Endodermal cell (in vitro differentiated cells): Measurements from ENCODE around the gene KIF16B. TPM values are rescaled to one million over a fixed set of nuclear protein-coding genes. Genes with fewer than 3 reads are reported as not detected.

Experiments
- DNase-seq: peaks from one replicate; pipeline ENCODE4 v3.0.0-alpha.2; 2017
- H3K27ac ChIP-seq: 2 replicates; pipeline ENCODE4 v1.5.1; 2013; ENCODE audit warnings: mild to moderate bottlenecking, low read depth, low read length, moderate library complexity
- H3K27me3 ChIP-seq: 2 replicates; pipeline ENCODE4 v1.6.1; 2013; ENCODE audit warnings: mild to moderate bottlenecking, low read length, moderate library complexity; ENCODE audit not compliant: insufficient read depth, control insufficient read depth, poor library complexity, severe bottlenecking
- H3K36me3 ChIP-seq: 2 replicates; pipeline ENCODE4 v1.7.0; 2013; ENCODE audit warnings: mild to moderate bottlenecking, low read length, moderate library complexity; ENCODE audit not compliant: control insufficient read depth, insufficient read depth
- H3K4me1 ChIP-seq: one replicate; pipeline ENCODE4 v1.7.0; 2013; ENCODE audit warnings: low read length; ENCODE audit not compliant: control insufficient read depth, insufficient read depth
- H3K4me3 ChIP-seq: 2 replicates; pipeline ENCODE4 v1.5.1; 2013; ENCODE audit warnings: mild to moderate bottlenecking, low read length, moderate library complexity
- H3K9ac ChIP-seq: 2 replicates; pipeline ENCODE4 v1.6.1; 2013; ENCODE audit warnings: mild to moderate bottlenecking, low read length, moderate library complexity; ENCODE audit not compliant: poor library complexity, severe bottlenecking; ENCODE audit errors: extremely low read depth
- H3K9me3 ChIP-seq: 2 replicates; pipeline ENCODE4 v1.6.1; 2013; ENCODE audit warnings: mild to moderate bottlenecking, low read length, moderate library complexity; ENCODE audit not compliant: control insufficient read depth
- H3K27ac Mint-ChIP-seq: 2 replicates; pipeline ENCODE4 v1.8.0; 2020; ENCODE audit warnings: mixed read lengths
- H3K27me3 Mint-ChIP-seq: 2 replicates; pipeline ENCODE4 v1.8.0; 2021; ENCODE audit warnings: mild to moderate bottlenecking, mixed read lengths; ENCODE audit not compliant: insufficient read depth
- H3K36me3 Mint-ChIP-seq: 2 replicates; pipeline ENCODE4 v1.8.0; 2020; ENCODE audit warnings: low read depth, mixed read lengths
- H3K4me1 Mint-ChIP-seq: 2 replicates; pipeline ENCODE4 v1.8.0; 2020; ENCODE audit warnings: mixed read lengths
- H3K4me3 Mint-ChIP-seq: 2 replicates; pipeline ENCODE4 v1.8.0; 2020; ENCODE audit warnings: mild to moderate bottlenecking, moderate library complexity, mixed read lengths
- H3K9me3 Mint-ChIP-seq: 2 replicates; pipeline ENCODE4 v1.8.0; 2020; ENCODE audit warnings: mild to moderate bottlenecking, mixed read lengths
- WGBS, 2 experiments: methylation state at CpG; one replicate each; pipeline versions ENCODE4 v1.1.5 to v1.1.7; 2013; ENCODE audit warnings: missing lambda C conversion rate in 2 of 2, mixed read lengths in 1 of 2; ENCODE audit not compliant: insufficient coverage in 1 of 2, insufficient read length in 1 of 2; 5-methylcytosine and 5-hydroxymethylcytosine counted together
- total RNA-seq, 2 donors: library from RNA; stranded (reverse); fragmentation: NEBNext Ultra II Directional in 1 of 2; extraction: Animal tissue kit (Norgen Biotek cat#: 25700) in 1 of 2; gene quantifications; 2 replicates in 1 of 2; 3 replicates in 1 of 2; pipeline ENCODE4 v1.2.1, GENCODE V29; 2021
- TF ChIP-seq, protein P1 (sequence below): fragments of 200-600 bp; sonication (generic); conservative IDR thresholded peaks from 2 replicates; pipeline ENCODE4 v1.5.0; 2021; ENCODE audit warnings: antibody characterized with exemption, mild to moderate bottlenecking

Gene KIF16B
- total RNA-seq, 2 donors from 2014 or later, result 17.3 to 18.8 TPM

DNA sequence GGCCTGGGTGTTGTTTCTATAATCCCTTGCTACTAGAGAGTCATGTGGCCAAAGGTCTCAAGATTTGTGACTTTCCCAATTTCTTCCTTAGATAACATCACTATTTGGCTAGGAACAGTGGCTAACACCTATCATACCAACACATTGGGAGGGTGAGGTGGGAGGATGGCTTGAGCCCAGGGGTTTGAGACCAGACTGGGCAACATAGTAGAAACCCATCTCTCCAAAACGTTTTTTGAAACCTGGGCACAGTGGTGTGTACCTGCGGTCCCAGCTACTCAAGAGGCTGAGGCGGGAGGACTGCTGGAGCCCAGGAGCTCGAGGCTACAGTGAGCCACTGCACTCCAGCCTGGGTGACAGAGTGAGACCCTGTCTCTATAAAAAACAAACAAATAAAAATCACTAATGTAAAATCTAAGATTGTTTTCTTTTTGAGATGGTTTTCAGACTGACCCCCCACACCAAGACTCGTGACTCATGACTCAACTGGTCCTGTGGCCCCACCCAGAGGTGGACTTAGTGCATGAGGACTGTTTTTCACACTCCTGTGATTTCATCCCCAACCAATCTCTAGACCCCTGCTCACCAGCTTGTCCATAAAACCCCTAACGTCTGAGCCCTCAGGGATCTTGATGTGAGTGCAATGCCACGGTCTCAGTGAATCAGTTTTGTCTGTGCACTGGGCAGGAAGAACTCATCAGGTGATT lies 48.3 kb upstream of the KIF16B start:
- no peak overlapping the region for H3K4me3 ChIP-seq
- Mint-ChIP-seq H3K36me3 (peaks cover 9% of the 10 kb centered on the region), H3K27me3 (no peaks in the 10 kb centered on the region), H3K9me3 (peaks cover 26% of the 10 kb centered on the region), H3K4me3 (no peak overlapping the region), H3K27ac (peak overlapping the region; percentile 89), H3K4me1 (peaks cover 54% of the 10 kb centered on the region)
- peaks cover 15% of the 10 kb centered on the region for H3K4me1 ChIP-seq
- H3K27ac ChIP-seq, result no peak overlapping the region
- no peaks in the 10 kb centered on the region for H3K36me3 ChIP-seq
- TF ChIP-seq, protein P1, sequence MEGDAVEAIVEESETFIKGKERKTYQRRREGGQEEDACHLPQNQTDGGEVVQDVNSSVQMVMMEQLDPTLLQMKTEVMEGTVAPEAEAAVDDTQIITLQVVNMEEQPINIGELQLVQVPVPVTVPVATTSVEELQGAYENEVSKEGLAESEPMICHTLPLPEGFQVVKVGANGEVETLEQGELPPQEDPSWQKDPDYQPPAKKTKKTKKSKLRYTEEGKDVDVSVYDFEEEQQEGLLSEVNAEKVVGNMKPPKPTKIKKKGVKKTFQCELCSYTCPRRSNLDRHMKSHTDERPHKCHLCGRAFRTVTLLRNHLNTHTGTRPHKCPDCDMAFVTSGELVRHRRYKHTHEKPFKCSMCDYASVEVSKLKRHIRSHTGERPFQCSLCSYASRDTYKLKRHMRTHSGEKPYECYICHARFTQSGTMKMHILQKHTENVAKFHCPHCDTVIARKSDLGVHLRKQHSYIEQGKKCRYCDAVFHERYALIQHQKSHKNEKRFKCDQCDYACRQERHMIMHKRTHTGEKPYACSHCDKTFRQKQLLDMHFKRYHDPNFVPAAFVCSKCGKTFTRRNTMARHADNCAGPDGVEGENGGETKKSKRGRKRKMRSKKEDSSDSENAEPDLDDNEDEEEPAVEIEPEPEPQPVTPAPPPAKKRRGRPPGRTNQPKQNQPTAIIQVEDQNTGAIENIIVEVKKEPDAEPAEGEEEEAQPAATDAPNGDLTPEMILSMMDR, result no peak
- peaks cover 21% of the 10 kb centered on the region for H3K9me3 ChIP-seq
- no peak for DNase-seq
- WGBS, 2 experiments, result 78 to 80% methylated on average over 1 to 7 of the region's 7 CpGs
- no peaks in the 10 kb centered on the region for H3K27me3 ChIP-seq
- H3K9ac ChIP-seq, result no peak overlapping the region

DNA sequence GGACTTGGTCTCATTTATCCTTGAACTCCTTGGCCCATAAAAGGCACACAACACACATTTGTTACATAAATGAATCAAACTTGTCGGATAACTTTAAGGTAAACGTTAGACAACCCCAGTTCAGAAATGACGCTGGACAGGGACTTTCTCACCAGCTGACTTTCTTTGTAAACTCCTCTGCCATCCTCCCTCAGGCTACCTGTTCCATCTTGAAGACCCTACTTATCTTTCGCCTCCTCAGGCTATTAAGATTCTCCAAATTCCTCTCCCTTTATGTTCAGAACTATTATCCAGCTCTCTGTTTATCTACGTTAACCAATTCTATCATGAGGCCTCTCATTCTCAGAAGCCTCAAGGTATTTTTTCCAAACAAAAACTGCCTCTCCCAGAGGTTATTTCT lies 47.7 kb upstream of the KIF16B start:
- WGBS, 2 experiments, result 86% methylated on average over 5 of the region's 5 CpGs
- H3K4me3 ChIP-seq, result no peak overlapping the region
- Mint-ChIP-seq H3K9me3 (peaks cover 27% of the 10 kb centered on the region), H3K4me3 (no peak overlapping the region), H3K27me3 (no peaks in the 10 kb centered on the region), H3K4me1 (peaks cover 53% of the 10 kb centered on the region), H3K36me3 (peaks cover 10% of the 10 kb centered on the region), H3K27ac (peak overlapping the region; percentile 89)
- TF ChIP-seq, protein P1, result no peak
- H3K27ac ChIP-seq, result no peak overlapping the region
- no peak overlapping the region for H3K9ac ChIP-seq
- peaks cover 15% of the 10 kb centered on the region for H3K4me1 ChIP-seq
- peaks cover 23% of the 10 kb centered on the region for H3K9me3 ChIP-seq
- DNase-seq, result no peak
- H3K36me3 ChIP-seq, result no peaks in the 10 kb centered on the region
- H3K27me3 ChIP-seq, result no peaks in the 10 kb centered on the region

DNA sequence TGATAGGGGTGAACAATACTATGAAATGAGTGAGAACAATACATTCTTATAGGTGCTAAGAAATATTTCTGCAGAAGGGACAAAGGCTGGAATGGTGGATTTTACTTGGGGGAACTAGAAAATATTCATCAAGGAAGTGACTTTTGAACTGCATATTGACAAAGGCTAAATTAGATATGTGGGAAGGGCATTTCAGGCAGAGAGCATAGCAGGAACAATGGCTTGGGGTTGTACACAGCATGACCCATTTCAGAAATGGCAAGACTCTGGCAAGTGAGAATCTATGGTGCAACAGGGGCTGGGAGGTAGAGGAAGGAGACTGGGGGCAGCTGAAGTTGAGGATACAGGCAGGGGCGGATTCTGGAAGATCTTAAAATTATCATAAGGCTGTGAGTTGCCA lies 46.7 kb upstream of the KIF16B start:
- Mint-ChIP-seq H3K4me1 (peaks cover 44% of the 10 kb centered on the region), H3K4me3 (no peak overlapping the region), H3K9me3 (peaks cover 27% of the 10 kb centered on the region), H3K27me3 (no peaks in the 10 kb centered on the region), H3K27ac (peak overlapping the region; percentile 74), H3K36me3 (peaks cover 10% of the 10 kb centered on the region)
- H3K9ac ChIP-seq, result no peak overlapping the region
- 100% methylated on average over 1 of the region's 1 CpG; no CpG with 5 or more reads in 1 of the 2 experiments for WGBS, 2 experiments
- H3K36me3 ChIP-seq, result no peaks in the 10 kb centered on the region
- H3K4me1 ChIP-seq, result peaks cover 12% of the 10 kb centered on the region
- H3K27me3 ChIP-seq, result no peaks in the 10 kb centered on the region
- H3K27ac ChIP-seq, result no peak overlapping the region
- no peak for DNase-seq
- TF ChIP-seq, protein P1, result no peak
- H3K9me3 ChIP-seq, result peaks cover 23% of the 10 kb centered on the region
- H3K4me3 ChIP-seq, result no peak overlapping the region
